ENCODE measurements around the gene GPNMB. TPM values are rescaled to one million over a fixed set of nuclear protein-coding genes. Genes with fewer than 3 reads are reported as not detected.

Gene GPNMB
- total RNA-seq, 1 donor = 380 TPM

DNA sequence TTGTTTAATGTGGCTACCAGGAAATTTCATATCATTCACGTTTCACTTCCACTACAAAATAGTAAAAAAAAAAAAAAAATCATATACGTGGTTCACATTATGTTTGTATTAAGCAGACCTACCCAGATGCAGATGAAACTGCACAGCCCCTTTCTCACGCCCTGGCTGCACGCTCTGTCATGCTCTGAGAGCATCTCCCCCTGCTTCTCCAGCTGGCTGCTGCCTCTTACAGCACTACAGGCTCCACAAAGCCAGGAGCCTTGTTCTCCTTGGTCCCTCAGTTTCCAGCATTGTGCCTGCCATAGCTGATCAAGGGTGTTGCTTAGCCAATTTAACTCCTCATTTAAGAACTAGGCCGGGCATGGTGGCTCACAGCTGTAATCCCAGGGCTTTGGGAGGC lies 6.9 kb upstream of the GPNMB start:
- Histone ChIP-seq H3K4me2 (ENCODE audit: insufficient read depth, low read length) (no peak overlapping the region), H3K4me1 (ENCODE audit: insufficient read depth, low read length) (peaks cover 4% of the 10 kb centered on the region), H3K9me3 (ENCODE audit: low read depth, low read length) (no peaks in the 10 kb centered on the region), H3K4me3 (ENCODE audit: insufficient read depth, low read length) (no peak overlapping the region), H3K36me3 (ENCODE audit: insufficient read depth, low read length) (no peaks in the 10 kb centered on the region), H4K20me1 (ENCODE audit: insufficient read depth, low read length) (no peaks in the 10 kb centered on the region), H3K27ac (ENCODE audit: low read depth, low read length) (no peak overlapping the region), H3K79me2 (ENCODE audit: insufficient read depth, low read length) (no peaks in the 10 kb centered on the region), H2AFZ (ENCODE audit: low read length) (no peak overlapping the region), H3K27me3 (ENCODE audit: insufficient read depth, low read length) (no peaks in the 10 kb centered on the region)
- DNase-seq (ENCODE audit: insufficient read length, low spot score, missing footprints) = no peak
- TF ChIP-seq, protein P1, sequence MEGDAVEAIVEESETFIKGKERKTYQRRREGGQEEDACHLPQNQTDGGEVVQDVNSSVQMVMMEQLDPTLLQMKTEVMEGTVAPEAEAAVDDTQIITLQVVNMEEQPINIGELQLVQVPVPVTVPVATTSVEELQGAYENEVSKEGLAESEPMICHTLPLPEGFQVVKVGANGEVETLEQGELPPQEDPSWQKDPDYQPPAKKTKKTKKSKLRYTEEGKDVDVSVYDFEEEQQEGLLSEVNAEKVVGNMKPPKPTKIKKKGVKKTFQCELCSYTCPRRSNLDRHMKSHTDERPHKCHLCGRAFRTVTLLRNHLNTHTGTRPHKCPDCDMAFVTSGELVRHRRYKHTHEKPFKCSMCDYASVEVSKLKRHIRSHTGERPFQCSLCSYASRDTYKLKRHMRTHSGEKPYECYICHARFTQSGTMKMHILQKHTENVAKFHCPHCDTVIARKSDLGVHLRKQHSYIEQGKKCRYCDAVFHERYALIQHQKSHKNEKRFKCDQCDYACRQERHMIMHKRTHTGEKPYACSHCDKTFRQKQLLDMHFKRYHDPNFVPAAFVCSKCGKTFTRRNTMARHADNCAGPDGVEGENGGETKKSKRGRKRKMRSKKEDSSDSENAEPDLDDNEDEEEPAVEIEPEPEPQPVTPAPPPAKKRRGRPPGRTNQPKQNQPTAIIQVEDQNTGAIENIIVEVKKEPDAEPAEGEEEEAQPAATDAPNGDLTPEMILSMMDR (IDR thresholded peaks at IDR 0.05; ENCODE audit: extremely low read depth, low read depth, low read length) = no peak

DNA sequence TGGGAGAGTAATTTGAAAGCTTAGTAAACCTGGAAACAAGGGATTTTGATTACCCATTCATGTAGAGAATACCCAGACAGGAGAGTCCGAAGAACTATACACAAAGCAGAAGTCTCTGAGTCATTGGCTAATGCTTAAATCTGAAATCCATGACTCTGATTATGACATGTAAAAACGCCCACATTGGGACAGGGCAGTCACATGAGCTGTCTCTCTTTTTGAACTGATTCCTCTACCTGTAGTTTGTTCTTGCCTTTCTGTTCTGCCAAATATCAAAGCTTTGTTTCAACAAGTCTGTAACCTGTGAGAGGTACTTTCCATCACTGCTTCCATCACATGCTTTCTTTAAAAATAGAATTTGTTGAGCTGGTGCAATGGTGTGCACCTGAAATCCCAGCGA lies 4.3 kb upstream of the GPNMB start:
- no peaks in the 10 kb centered on the region for H3K27me3 ChIP-seq (ENCODE audit: insufficient read depth, low read length)
- no peaks in the 10 kb centered on the region for H3K79me2 ChIP-seq (ENCODE audit: insufficient read depth, low read length)
- H2AFZ ChIP-seq (ENCODE audit: low read length) = no peak overlapping the region
- no peaks in the 10 kb centered on the region for H4K20me1 ChIP-seq (ENCODE audit: insufficient read depth, low read length)
- TF ChIP-seq, protein P1 (IDR thresholded peaks at IDR 0.05; ENCODE audit: extremely low read depth, low read depth, low read length) = no peak
- H3K9me3 ChIP-seq (ENCODE audit: low read depth, low read length) = no peaks in the 10 kb centered on the region
- peaks cover 16% of the 10 kb centered on the region for H3K4me1 ChIP-seq (ENCODE audit: insufficient read depth, low read length)
- no peak overlapping the region for H3K27ac ChIP-seq (ENCODE audit: low read depth, low read length)
- DNase-seq (ENCODE audit: insufficient read length, low spot score, missing footprints) = peak; percentile 65
- no peaks in the 10 kb centered on the region for H3K36me3 ChIP-seq (ENCODE audit: insufficient read depth, low read length)
- no peak overlapping the region for H3K4me2 ChIP-seq (ENCODE audit: insufficient read depth, low read length)
- no peak overlapping the region for H3K4me3 ChIP-seq (ENCODE audit: insufficient read depth, low read length)

DNA sequence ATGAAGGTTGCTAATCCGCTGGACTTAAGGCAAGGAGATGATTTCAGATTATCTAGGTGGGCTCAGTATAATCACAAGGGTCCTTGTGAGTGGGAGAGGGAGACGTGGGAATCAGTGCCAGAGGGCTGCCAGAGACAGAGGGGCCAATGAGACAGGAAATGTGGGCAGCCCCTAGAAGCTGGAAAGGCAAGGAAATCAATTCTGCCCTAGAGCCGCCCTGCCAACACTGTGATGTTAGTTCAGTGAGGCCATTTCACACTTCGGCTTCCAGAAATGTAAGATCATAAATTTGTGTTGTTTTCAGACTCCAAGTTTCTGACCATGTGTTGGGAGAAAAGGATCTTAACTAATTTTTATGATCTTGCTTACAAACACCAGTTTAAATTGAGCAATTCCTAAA lies 3.6 kb upstream of the GPNMB start:
- Histone ChIP-seq H3K27ac (ENCODE audit: low read depth, low read length) (no peak overlapping the region), H3K27me3 (ENCODE audit: insufficient read depth, low read length) (no peaks in the 10 kb centered on the region), H3K4me3 (ENCODE audit: insufficient read depth, low read length) (no peak overlapping the region), H2AFZ (ENCODE audit: low read length) (no peak overlapping the region), H3K4me2 (ENCODE audit: insufficient read depth, low read length) (no peak overlapping the region), H3K9me3 (ENCODE audit: low read depth, low read length) (no peaks in the 10 kb centered on the region), H3K4me1 (ENCODE audit: insufficient read depth, low read length) (peaks cover 19% of the 10 kb centered on the region), H3K79me2 (ENCODE audit: insufficient read depth, low read length) (peaks cover 4% of the 10 kb centered on the region), H4K20me1 (ENCODE audit: insufficient read depth, low read length) (no peaks in the 10 kb centered on the region), H3K36me3 (ENCODE audit: insufficient read depth, low read length) (no peaks in the 10 kb centered on the region)
- peak; percentile 17 for DNase-seq (ENCODE audit: insufficient read length, low spot score, missing footprints)
- TF ChIP-seq, protein P1 (IDR thresholded peaks at IDR 0.05; ENCODE audit: extremely low read depth, low read depth, low read length) = no peak

- Histone ChIP-seq H2AFZ (ENCODE audit: low read length) (peak overlapping the region; percentile 97), H3K4me1 (ENCODE audit: insufficient read depth, low read length) (peaks cover 23% of the 10 kb centered on the region), H3K27me3 (ENCODE audit: insufficient read depth, low read length) (no peaks in the 10 kb centered on the region), H3K79me2 (ENCODE audit: insufficient read depth, low read length) (peaks cover 42% of the 10 kb centered on the region), H4K20me1 (ENCODE audit: insufficient read depth, low read length) (no peaks in the 10 kb centered on the region), H3K4me3 (ENCODE audit: insufficient read depth, low read length) (peak overlapping the region; percentile 76), H3K9me3 (ENCODE audit: low read depth, low read length) (no peaks in the 10 kb centered on the region), H3K36me3 (ENCODE audit: insufficient read depth, low read length) (no peaks in the 10 kb centered on the region), H3K27ac (ENCODE audit: low read depth, low read length) (peak overlapping the region; percentile 64), H3K4me2 (ENCODE audit: insufficient read depth, low read length) (peak overlapping the region; percentile 78)
- DNase-seq (ENCODE audit: insufficient read length, low spot score, missing footprints) = peak; percentile 75
- TF ChIP-seq, protein P1 (IDR thresholded peaks at IDR 0.05; ENCODE audit: extremely low read depth, low read depth, low read length) = no peak
Measured at GRCh38 chr7:23247046-23247602, 549 bp downstream of the GPNMB start.
